ENCODE measurements around the gene B3GAT2. TPM values are rescaled to one million over a fixed set of nuclear protein-coding genes. Genes with fewer than 3 reads are reported as not detected.

The B3GAT2 gene
- total and polyA plus RNA-seq, 2 donors (not counting 1 experiment from before 2014, with no cell fraction given) = not detected

DNA sequence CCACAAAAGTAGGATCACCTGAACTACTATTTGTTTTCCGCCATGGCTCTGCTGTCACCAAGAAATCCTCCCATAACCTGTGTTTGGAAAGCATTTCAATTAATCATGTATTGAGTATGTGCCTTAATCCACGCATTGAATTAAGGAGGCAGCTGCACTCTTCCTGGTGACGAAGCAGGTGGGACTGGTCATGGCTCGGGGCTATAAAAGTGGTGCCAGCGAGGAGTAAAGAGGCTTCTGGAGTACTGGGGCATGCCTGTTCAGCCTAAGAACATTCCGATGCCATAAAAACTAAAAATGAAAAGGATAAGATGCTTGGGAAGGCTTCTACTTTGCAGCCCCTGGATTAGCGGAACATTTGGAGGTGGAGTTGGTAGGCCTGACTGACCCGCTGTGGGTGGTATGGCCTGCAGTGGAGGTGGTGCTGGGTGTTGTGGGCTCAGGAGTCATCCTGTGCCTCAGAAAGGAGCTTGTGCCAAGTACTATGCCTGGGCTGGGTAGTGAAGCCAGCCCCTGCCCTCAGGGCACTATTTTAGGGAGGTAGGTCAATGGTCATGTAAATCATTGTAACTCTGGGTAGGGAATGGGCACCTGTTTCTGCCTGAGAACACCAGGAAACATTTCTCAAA lies 110.5 kb downstream of the B3GAT2 start:
- TF ChIP-seq, protein P1, sequence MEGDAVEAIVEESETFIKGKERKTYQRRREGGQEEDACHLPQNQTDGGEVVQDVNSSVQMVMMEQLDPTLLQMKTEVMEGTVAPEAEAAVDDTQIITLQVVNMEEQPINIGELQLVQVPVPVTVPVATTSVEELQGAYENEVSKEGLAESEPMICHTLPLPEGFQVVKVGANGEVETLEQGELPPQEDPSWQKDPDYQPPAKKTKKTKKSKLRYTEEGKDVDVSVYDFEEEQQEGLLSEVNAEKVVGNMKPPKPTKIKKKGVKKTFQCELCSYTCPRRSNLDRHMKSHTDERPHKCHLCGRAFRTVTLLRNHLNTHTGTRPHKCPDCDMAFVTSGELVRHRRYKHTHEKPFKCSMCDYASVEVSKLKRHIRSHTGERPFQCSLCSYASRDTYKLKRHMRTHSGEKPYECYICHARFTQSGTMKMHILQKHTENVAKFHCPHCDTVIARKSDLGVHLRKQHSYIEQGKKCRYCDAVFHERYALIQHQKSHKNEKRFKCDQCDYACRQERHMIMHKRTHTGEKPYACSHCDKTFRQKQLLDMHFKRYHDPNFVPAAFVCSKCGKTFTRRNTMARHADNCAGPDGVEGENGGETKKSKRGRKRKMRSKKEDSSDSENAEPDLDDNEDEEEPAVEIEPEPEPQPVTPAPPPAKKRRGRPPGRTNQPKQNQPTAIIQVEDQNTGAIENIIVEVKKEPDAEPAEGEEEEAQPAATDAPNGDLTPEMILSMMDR (IDR thresholded peaks at IDR 0.05) = no peak
- TF ChIP-seq EZH2 (IDR thresholded peaks at IDR 0.05; ENCODE audit: borderline replicate concordance, insufficient read depth, low read depth, low read length, poor library complexity, severe bottlenecking) = no peak
- intact Hi-C loops (cut with micrococcal nuclease) = no loop called here
- H3K4me1 Mint-ChIP-seq = peaks cover 18% of the 10 kb centered on the region
- ChIA-PET CTCF (no interaction called here), POLR2A (interaction anchor here (0.5 kb wide), 1 partner anchor 434 kb away, joined by 4 read pairs; no protein-coding TSS in a partner anchor)
- Histone ChIP-seq H3K4me2 (replicated peaks; ENCODE audit: low read depth, low read length, poor library complexity, severe bottlenecking) (no peak overlapping the region), H3K9ac (ENCODE audit: low read length) (no peak overlapping the region), H3K79me2 (ENCODE audit: control insufficient read depth, insufficient read depth, low read length) (no peaks in the 10 kb centered on the region), H3K27ac (ENCODE audit: low read length in 2 of 2) (no peak overlapping the region), H2AFZ (ENCODE audit: insufficient read depth, low read depth, low read length, poor library complexity, severe bottlenecking) (no peak overlapping the region), H3K9me3 (ENCODE audit: control extremely low read depth in 1 of 3, control insufficient read depth in 2 of 3, insufficient read depth in 1 of 3, low read length in 2 of 3) (no peaks in the 10 kb centered on the region), H3K4me1 (ENCODE audit: control insufficient read depth in 2 of 2, insufficient read depth in 2 of 2, low read length in 2 of 2) (peaks cover 0 to 11% of the 10 kb centered on the region in 2 donors), H3K4me3 (ENCODE audit: control extremely low read depth in 1 of 5, extremely low read depth in 1 of 5, insufficient read depth in 1 of 5, low read depth in 2 of 5, low read length in 4 of 5) (no peak overlapping the region), H3K27me3 (replicated peaks in 1 of 4; ENCODE audit: control extremely low read depth in 1 of 4, control insufficient read depth in 3 of 4, insufficient read depth in 4 of 4, low read length in 3 of 4) (no peaks in the 10 kb centered on the region), H4K20me1 (ENCODE audit: control insufficient read depth, insufficient read depth, low read length, poor library complexity, severe bottlenecking) (no peaks in the 10 kb centered on the region), H3K36me3 (replicated peaks in 1 of 2; ENCODE audit: control extremely low read depth in 1 of 2, control insufficient read depth in 1 of 2, extremely low read depth in 1 of 2, insufficient read depth in 2 of 2, low read length in 1 of 2) (no peaks in the 10 kb centered on the region)
- over 99% methylated on average over 7 of the region's 8 CpGs for WGBS (ENCODE audit: insufficient coverage)
- DNase-seq (no peak), ATAC-seq (ENCODE audit: low read depth) (no peak)
- H3K4me3 Mint-ChIP-seq = no peak overlapping the region
- no peaks in the 10 kb centered on the region for H3K27me3 Mint-ChIP-seq
- no peaks in the 10 kb centered on the region for H3K9me3 Mint-ChIP-seq (ENCODE audit: insufficient read depth)
- H3K27ac Mint-ChIP-seq = no peak overlapping the region

GRCh38 chr6:70844301-70844700 lies 112.6 kb downstream of the B3GAT2 start:
- Histone ChIP-seq H4K20me1 (ENCODE audit: control insufficient read depth, insufficient read depth, low read length, poor library complexity, severe bottlenecking) (no peaks in the 10 kb centered on the region), H3K27me3 (replicated peaks in 1 of 4; ENCODE audit: control extremely low read depth in 1 of 4, control insufficient read depth in 3 of 4, insufficient read depth in 4 of 4, low read length in 3 of 4) (no peaks in the 10 kb centered on the region), H2AFZ (ENCODE audit: insufficient read depth, low read depth, low read length, poor library complexity, severe bottlenecking) (no peak overlapping the region), H3K9ac (ENCODE audit: low read length) (no peak overlapping the region), H3K4me3 (ENCODE audit: control extremely low read depth in 1 of 5, extremely low read depth in 1 of 5, insufficient read depth in 1 of 5, low read depth in 2 of 5, low read length in 4 of 5) (no peak overlapping the region), H3K79me2 (ENCODE audit: control insufficient read depth, insufficient read depth, low read length) (no peaks in the 10 kb centered on the region), H3K27ac (ENCODE audit: low read length in 2 of 2) (no peak overlapping the region), H3K4me2 (replicated peaks; ENCODE audit: low read depth, low read length, poor library complexity, severe bottlenecking) (no peak overlapping the region), H3K9me3 (ENCODE audit: control extremely low read depth in 1 of 3, control insufficient read depth in 2 of 3, insufficient read depth in 1 of 3, low read length in 2 of 3) (no peaks in the 10 kb centered on the region), H3K4me1 (ENCODE audit: control insufficient read depth in 2 of 2, insufficient read depth in 2 of 2, low read length in 2 of 2) (peaks cover 0 to 11% of the 10 kb centered on the region in 2 donors), H3K36me3 (replicated peaks in 1 of 2; ENCODE audit: control extremely low read depth in 1 of 2, control insufficient read depth in 1 of 2, extremely low read depth in 1 of 2, insufficient read depth in 2 of 2, low read length in 1 of 2) (no peaks in the 10 kb centered on the region)
- peaks cover 17% of the 10 kb centered on the region for H3K4me1 Mint-ChIP-seq
- intact Hi-C loops (cut with micrococcal nuclease) = no loop called here
- H3K4me3 Mint-ChIP-seq = no peak overlapping the region
- TF ChIP-seq EZH2 (IDR thresholded peaks at IDR 0.05; ENCODE audit: borderline replicate concordance, insufficient read depth, low read depth, low read length, poor library complexity, severe bottlenecking) = no peak
- TF ChIP-seq, protein P1 (IDR thresholded peaks at IDR 0.05) = no peak
- H3K9me3 Mint-ChIP-seq (ENCODE audit: insufficient read depth) = no peaks in the 10 kb centered on the region
- POLR2A ChIA-PET = no interaction called here
- H3K27ac Mint-ChIP-seq = no peak overlapping the region
- CTCF ChIA-PET = interaction anchor here (0.9 to 1.0 kb wide), 3 partner anchors 13 to 176 kb away, joined by 3 read pairs; partner anchors contain the start of gene SMAP1
- WGBS (ENCODE audit: insufficient coverage) = no CpG with 5 or more reads among the region's 1 CpG
- ATAC-seq (ENCODE audit: low read depth) (no peak), DNase-seq (no peak)
- H3K27me3 Mint-ChIP-seq = no peaks in the 10 kb centered on the region

Data from B cell (primary cell).